NCI-H1092 (cell line): ENCODE results near the gene FBXO30.

Experiments
- DNase-seq: peaks from one replicate; lab custom pipeline; 2025; lab: John Stamatoyannopoulos, UW

Gene FBXO30, protein sequence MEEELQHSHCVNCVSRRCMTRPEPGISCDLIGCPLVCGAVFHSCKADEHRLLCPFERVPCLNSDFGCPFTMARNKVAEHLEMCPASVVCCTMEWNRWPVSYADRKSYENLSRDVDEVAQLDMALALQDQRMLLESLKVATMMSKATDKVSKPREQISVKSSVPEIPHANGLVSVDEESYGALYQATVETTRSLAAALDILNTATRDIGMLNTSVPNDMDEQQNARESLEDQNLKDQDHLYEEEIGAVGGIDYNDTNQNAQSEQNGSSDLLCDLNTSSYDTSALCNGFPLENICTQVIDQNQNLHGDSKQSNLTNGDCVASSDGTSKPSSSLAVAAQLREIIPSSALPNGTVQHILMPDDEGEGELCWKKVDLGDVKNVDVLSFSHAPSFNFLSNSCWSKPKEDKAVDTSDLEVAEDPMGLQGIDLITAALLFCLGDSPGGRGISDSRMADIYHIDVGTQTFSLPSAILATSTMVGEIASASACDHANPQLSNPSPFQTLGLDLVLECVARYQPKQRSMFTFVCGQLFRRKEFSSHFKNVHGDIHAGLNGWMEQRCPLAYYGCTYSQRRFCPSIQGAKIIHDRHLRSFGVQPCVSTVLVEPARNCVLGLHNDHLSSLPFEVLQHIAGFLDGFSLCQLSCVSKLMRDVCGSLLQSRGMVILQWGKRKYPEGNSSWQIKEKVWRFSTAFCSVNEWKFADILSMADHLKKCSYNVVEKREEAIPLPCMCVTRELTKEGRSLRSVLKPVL

DNA sequence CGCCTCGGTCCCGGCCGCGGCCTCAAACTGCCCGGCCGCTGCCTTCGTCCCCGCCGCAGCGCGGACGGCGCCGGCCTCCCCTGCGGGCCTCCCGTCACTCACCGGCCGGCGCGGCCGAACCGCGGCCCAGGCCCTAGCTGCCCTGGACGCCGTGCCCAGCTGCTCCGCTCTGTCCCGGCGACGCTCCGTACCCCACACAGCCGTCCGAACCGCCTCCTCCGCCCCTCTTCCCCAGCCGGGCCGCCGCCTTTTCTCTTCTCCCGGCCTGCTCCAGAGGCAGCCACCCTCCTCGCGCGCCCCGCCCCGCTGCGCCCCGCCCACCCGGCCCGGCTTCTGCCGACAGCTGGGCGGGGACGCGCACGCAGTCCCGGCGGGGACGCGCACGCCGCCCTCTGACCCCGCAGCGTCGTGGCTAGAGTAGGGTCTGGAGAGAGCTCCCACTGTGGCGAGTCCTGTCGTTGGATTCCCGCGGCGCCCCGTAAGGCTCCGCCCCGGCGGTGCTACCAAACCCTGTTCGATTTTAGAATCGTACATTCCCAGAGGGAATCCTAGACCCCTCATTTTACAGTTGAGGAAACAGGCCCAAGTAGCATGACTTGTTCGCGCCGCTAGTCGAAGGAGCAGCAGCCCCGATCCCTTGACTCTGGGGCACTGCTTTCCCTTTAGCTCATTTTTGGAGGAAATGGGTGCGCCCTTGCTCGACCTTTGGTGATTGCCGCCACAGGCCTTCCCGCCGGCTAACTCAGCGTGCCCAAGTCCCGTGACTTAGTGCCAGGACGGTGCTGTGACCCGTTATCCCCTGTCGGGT is at the start of gene FBXO30:
FBXO30 (minus strand) TSS at position 295 of the 808 bp plus-strand sequence. CDS start 8,390 bp downstream, outside the sequence.
- peak; percentile 71 for DNase-seq

GRCh38 chr6:145863988-145864616 is 49.5 kb upstream of the FBXO30 start:
- DNase-seq, result no peak

DNA sequence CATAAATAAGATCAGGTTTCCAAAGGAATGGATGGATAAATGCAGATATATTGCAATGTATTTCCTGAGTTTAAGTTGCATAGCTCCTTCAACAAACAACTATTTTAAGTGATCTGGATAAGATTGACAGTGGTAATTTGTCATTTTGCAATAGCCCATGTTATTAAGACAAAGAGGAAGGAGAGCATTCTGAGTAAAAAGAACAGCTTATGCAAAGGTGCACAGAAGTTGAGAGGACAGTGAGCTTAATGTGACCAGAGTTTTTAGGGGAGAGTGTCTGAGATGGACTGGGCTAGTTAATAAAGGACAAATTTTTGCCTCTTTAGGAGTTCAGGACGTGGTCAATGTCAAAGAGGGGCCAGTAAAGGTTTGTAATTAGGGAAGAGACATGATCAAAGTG is 48.8 kb upstream of the FBXO30 start:
- no peak for DNase-seq

DNA sequence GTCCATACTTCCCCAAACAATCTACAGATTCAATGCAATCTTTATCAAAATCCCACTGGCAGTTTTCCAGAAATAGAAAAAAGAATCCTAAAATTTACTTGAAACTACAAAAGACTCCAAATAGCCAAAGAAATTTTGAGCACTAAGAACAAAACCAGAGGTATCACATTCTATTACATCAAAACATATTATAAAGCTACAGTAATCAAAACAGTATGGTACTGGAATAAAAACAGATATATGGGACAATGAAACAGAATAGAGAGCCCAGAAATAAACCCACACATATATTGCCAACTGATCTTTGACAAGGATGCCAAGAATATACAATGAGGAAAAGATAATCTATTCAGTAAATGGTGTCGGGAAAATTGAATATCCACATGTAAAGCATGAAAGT is 46.0 kb upstream of the FBXO30 start:
- DNase-seq, result no peak

GRCh38 chr6:145850671-145851070 is 36.1 kb upstream of the FBXO30 start:
- DNase-seq, result no peak

DNA sequence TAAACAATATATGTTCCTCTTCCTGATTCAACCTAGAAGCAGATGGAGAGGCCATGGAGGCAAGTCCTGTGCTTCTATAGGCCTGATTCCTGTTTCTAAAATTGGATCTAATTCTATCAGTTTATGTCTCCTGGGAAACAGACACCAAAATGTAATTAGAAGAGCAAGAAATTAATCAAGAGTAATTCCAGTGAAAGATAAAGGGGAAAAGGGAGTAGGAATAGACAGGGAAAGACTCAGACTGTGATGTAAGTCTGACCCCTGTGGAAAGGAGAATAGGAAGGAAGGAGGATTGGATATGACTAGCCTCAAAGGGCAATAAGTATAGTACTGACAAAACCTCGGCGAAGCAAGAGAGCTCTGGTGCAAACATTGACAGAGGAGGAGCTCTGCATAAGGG is 33.9 kb upstream of the FBXO30 start:
- DNase-seq, result no peak

DNA sequence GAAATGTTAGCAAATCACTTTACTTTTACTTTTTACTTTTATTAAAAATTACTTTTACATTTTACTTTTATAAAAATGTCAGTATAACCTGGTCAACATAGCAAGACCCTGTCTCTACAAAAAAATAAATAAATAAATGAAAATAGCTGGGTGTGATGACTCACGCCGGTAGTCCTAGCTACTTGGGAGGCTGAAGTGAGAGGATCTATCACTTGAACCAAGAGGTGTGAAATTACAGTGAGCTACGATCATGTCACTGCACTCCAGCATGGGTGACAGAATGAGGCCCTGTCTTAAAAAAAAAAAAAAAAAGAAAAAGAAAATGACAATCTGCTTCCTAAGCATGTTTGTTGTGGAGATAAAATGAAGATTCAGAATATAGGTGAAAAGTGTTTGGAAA is 31.0 kb upstream of the FBXO30 start:
- no peak for DNase-seq

DNA sequence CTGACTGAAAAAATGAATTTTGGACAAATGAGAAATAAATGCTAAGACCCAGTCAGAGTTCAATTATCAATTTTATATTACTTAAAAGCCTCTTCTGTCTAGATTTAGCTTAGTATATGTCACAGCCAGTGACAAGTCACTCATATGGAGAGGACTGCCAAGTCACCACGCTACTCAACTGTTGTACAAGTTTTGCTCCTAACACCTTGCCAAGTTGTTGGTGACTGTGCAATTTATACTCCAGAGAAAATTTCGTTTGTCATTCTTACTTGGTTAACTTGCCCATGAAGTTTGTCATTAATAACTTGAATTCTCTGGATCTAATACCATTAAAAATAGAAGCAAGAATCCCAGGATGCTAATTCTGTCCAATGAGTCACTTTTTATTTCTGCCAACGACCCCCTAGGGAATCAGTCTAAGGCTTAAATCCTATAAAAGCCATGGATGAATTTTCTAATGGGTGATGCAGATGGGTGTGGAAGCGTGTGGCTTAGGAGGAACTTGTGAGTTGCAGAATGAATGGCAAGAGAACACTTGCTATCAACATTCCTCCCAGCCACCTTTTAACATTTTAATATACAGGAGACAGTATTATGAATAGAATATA is 30.4 kb upstream of the FBXO30 start:
- DNase-seq, result no peak

- DNase-seq, result no peak
Observed at GRCh38 chr6:145842693-145843546, 28.3 kb upstream of the FBXO30 start.

GRCh38 chr6:145841668-145842067 is 27.1 kb upstream of the FBXO30 start:
- no peak for DNase-seq

- DNase-seq, result no peak
Observed at GRCh38 chr6:145839653-145840052, 25.1 kb upstream of the FBXO30 start.

- no peak for DNase-seq
Observed at GRCh38 chr6:145838305-145838704, 23.7 kb upstream of the FBXO30 start.

GRCh38 chr6:145836772-145837171 is 22.2 kb upstream of the FBXO30 start:
- DNase-seq, result no peak

GRCh38 chr6:145836170-145836569 is 21.6 kb upstream of the FBXO30 start:
- DNase-seq, result no peak

DNA sequence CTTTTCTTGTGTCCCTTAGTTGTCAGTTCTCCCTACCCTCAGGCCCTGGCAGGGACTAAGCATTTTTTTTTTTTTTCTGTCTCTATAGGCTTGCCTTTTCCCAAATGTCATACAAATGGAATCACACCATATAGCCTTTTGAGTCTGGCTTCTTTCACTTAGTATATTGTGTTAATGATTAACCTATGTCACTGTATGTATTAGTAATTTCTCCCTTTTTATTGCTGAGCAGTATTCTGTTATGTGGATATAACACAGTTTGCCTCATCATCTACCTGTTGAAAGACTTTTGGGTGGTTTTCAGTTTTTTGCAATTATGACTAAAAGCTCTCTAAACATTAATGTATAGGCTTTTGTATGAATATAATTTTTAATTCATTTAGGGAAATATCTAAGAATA is 16.0 kb upstream of the FBXO30 start:
- DNase-seq, result no peak

- DNase-seq, result no peak
Observed at GRCh38 chr6:145829950-145830349, 15.4 kb upstream of the FBXO30 start.

- DNase-seq, result no peak
Observed at GRCh38 chr6:145829102-145829501, 14.5 kb upstream of the FBXO30 start.

DNA sequence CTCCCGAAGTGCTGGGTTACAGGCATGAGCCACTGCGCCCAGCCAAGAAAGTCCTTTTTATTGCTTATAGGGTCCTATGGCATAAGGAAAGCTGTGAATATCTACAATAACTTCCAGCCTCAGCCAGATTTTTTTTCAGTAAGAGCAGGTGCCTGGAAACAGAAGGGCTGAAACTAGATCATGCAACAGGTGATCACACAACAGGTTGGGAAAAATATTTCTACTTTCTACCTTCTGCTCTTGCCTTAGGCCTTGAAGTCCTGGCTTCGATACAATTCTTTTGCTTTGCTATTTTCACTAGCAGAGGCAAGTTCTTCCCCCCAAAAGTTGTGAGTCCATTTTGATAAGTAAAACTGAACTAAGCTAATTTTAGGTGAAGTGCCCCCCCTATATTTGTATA is 9.7 kb upstream of the FBXO30 start:
- DNase-seq, result no peak

- no peak for DNase-seq
Observed at GRCh38 chr6:145823328-145823944, 8.8 kb upstream of the FBXO30 start.

DNA sequence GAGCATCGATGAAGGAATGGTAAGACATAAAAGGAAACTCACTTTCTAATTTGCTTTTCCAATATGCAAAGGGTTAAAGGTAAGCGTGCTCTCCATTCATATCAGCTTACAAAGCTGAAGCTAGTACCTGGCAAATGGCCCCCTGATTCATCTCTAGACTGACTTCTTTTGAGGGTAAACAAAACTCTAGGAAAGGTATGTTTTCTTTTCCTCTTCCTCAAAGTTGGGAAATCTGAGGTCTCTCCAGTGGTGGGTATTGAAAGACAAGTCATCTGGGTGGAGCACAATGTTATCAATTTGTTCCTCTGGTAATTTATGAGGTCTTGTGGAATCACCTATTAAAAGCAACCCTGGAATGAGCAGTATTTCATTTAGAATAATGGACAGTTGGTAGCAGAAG is 7.9 kb upstream of the FBXO30 start:
- DNase-seq, result no peak
